HL-60 (cell line): ENCODE data around the gene TEKT2.

ENCODE experiments used
- POLR2AphosphoS5 ChIP-seq: IDR thresholded peaks from 2 replicates; pipeline ENCODE4 v1.6.1; 2012; ENCODE audit warnings: low read depth
- TF ChIP-seq, protein P1 (sequence below): IDR thresholded peaks from one replicate; pipeline ENCODE4 v1.5.1; 2011; ENCODE audit warnings: low read length, control low read depth, inconsistent platforms; ENCODE audit not compliant: insufficient read depth
- TF ChIP-seq, protein P2 (sequence below): IDR thresholded peaks from 2 replicates; pipeline ENCODE4 v1.6.1; 2012; ENCODE audit warnings: low read depth; ENCODE audit not compliant: insufficient replicate concordance

DNA sequence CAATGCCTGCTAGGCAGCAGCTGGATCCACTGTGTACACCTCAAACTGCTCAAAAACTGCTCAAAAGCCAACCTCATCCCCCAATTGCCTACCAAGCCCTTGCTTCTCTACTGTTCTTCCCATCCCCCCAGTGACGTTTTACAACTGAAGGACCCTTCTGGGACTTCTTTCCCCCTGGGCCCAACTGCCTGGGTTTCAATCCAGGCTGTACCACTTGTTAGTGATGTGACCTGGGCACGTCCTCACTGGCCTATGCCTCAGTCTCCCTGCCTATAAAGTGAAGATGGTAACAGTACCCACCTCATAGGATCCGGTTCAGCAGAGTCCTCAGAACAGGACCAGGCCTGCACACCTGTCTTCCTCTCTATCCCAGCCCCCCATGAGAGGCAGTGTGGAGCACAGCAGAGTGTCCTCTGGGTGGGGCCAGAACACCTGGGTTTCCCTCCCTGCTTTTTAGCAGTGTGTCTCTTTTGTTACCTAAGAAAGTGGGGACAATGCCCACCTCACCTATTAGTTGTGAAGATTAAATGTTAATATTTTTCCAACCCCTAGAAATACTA is 1.9 kb upstream of the TEKT2 start:
- no peak for TF ChIP-seq POLR2AphosphoS5
- TF ChIP-seq, protein P1, sequence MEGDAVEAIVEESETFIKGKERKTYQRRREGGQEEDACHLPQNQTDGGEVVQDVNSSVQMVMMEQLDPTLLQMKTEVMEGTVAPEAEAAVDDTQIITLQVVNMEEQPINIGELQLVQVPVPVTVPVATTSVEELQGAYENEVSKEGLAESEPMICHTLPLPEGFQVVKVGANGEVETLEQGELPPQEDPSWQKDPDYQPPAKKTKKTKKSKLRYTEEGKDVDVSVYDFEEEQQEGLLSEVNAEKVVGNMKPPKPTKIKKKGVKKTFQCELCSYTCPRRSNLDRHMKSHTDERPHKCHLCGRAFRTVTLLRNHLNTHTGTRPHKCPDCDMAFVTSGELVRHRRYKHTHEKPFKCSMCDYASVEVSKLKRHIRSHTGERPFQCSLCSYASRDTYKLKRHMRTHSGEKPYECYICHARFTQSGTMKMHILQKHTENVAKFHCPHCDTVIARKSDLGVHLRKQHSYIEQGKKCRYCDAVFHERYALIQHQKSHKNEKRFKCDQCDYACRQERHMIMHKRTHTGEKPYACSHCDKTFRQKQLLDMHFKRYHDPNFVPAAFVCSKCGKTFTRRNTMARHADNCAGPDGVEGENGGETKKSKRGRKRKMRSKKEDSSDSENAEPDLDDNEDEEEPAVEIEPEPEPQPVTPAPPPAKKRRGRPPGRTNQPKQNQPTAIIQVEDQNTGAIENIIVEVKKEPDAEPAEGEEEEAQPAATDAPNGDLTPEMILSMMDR: no peak
- TF ChIP-seq, protein P2, sequence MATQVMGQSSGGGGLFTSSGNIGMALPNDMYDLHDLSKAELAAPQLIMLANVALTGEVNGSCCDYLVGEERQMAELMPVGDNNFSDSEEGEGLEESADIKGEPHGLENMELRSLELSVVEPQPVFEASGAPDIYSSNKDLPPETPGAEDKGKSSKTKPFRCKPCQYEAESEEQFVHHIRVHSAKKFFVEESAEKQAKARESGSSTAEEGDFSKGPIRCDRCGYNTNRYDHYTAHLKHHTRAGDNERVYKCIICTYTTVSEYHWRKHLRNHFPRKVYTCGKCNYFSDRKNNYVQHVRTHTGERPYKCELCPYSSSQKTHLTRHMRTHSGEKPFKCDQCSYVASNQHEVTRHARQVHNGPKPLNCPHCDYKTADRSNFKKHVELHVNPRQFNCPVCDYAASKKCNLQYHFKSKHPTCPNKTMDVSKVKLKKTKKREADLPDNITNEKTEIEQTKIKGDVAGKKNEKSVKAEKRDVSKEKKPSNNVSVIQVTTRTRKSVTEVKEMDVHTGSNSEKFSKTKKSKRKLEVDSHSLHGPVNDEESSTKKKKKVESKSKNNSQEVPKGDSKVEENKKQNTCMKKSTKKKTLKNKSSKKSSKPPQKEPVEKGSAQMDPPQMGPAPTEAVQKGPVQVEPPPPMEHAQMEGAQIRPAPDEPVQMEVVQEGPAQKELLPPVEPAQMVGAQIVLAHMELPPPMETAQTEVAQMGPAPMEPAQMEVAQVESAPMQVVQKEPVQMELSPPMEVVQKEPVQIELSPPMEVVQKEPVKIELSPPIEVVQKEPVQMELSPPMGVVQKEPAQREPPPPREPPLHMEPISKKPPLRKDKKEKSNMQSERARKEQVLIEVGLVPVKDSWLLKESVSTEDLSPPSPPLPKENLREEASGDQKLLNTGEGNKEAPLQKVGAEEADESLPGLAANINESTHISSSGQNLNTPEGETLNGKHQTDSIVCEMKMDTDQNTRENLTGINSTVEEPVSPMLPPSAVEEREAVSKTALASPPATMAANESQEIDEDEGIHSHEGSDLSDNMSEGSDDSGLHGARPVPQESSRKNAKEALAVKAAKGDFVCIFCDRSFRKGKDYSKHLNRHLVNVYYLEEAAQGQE: no peak
